PC-9 (cell line): ENCODE data around the gene MECP2.

Experiments
- CTCF ChIP-seq: fragments of 200-600 bp; sonication (generic); conservative IDR thresholded peaks from 2 replicates; pipeline ENCODE4 v1.6.1; 2017; ENCODE audit warnings: mixed run types, antibody characterized with exemption, mild to moderate bottlenecking, moderate library complexity
- EZH2 ChIP-seq: fragments of 200-600 bp; sonication (generic); IDR thresholded peaks from 2 replicates; pipeline ENCODE4 v1.8.0; 2017; ENCODE audit warnings: antibody characterized with exemption, low read depth

DNA sequence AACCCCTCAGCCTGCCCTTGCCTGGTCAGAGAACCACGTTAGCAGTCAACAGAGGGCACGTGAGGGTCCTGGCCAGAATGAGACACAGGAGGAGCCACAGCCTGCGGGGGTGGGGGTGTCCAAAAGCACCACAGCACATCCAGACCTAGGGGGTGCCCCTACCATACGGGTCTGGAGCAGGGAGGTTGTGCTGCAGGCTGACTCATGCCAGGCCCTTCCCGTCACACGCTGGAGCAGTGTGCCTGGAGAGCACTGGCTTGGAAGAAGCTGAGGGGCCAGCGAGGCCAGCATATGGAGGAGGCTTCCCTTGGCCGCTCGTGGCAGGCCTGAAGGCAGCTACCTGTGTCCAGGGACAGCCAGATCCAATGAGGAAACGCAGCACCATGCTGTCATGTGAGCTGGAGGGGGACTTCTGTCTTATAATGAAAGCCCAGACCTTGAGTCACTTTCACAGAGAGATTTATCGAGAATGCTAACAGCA lies 76.3 kb downstream of the MECP2 start:
- TF ChIP-seq CTCF (no peak), EZH2 (no peak)
